GM12878 (cell line): Measurements from ENCODE around the gene CDH8. TPM values are rescaled to one million over a fixed set of nuclear protein-coding genes. Genes with fewer than 3 reads are reported as not detected.

Experiments
- ATAC-seq: fragments of 200-7000 bp; cut with Tn5 transposase; 3 replicates; pipeline ENCODE4 v1.9.1; 2020; ENCODE audit warnings: mild to moderate bottlenecking, moderate library complexity
- BruUV-seq: library from RNA; stranded (reverse); fragments of 400-500 nt; replicated peaks from 2 replicates; lab custom pipeline; 2021; lab: Mats Ljungman, UMichigan
- CTCF ChIA-PET: fragments of 300-600 bp; sonication (Branson Sonifier 250); formaldehyde crosslinking; extraction: SDS; loops from one replicate; lab custom pipeline; 2021; ENCODE audit warnings: inconsistent platforms; lab: Yijun Ruan, JAX
- POLR2A ChIA-PET: fragments of 350-600 bp; formaldehyde crosslinking; extraction: SDS; loops from one replicate; lab custom pipeline; 2021; ENCODE audit warnings: inconsistent platforms; lab: Charles Lee
- RAD21 ChIA-PET: fragments of 300-600 bp; sonication (Branson Sonifier 250); formaldehyde crosslinking; loops from one replicate; lab custom pipeline; 2023; ENCODE audit warnings: antibody characterized with exemption; ENCODE audit not compliant: unreplicated experiment; lab: Charles Lee
- SMC1A ChIA-PET: fragments of 300-600 bp; sonication (Branson Sonifier 250); formaldehyde crosslinking; loops from one replicate; lab custom pipeline; 2023; ENCODE audit not compliant: unreplicated experiment, uncharacterized antibody; lab: Charles Lee
- DNase-seq: peaks from one replicate; pipeline ENCODE4 v3.0.0-alpha.2; 2011; ENCODE audit warnings: low read depth, low spot score
- FAIRE-seq: peaks from 3 replicates; lab custom pipeline; 2011; peaks lifted over from hg19 to GRCh38; lab: Jason Lieb, UNC
- H2AFZ ChIP-seq: 2 replicates; pipeline ENCODE4 v1.6.0; 2011; ENCODE audit warnings: low read depth, low read length, control low read depth; ENCODE audit not compliant: control insufficient read depth
- H3K27ac ChIP-seq: 2 replicates; pipeline ENCODE4 v1.5.1; 2011; ENCODE audit warnings: control low read depth; ENCODE audit not compliant: control insufficient read depth, insufficient read depth
- H3K27me3 ChIP-seq, 2 experiments: replicated peaks in 1 of 2; 2 replicates each; pipeline versions ENCODE4 v1.6.0 to v1.6.1; 2011; ENCODE audit warnings: low read length in 1 of 2; ENCODE audit not compliant: control insufficient read depth in 2 of 2, insufficient read depth in 2 of 2
- H3K36me3 ChIP-seq, 2 experiments: 2 replicates each; pipeline ENCODE4 v1.5.1; 2011; ENCODE audit warnings: low read length in 1 of 2; ENCODE audit not compliant: control insufficient read depth in 2 of 2, insufficient read depth in 2 of 2
- H3K4me1 ChIP-seq: 2 replicates; pipeline ENCODE4 v1.6.1; 2011; ENCODE audit warnings: mild to moderate bottlenecking, low read length, moderate library complexity, mixed read lengths; ENCODE audit not compliant: control insufficient read depth, insufficient read depth
- H3K4me2 ChIP-seq: 2 replicates; pipeline ENCODE4 v1.6.0; 2011; ENCODE audit warnings: control low read depth; ENCODE audit not compliant: control insufficient read depth, insufficient read depth
- H3K4me3 ChIP-seq: fragments of 200-600 bp; sonication (generic); 2 replicates; pipeline ENCODE4 v1.5.1; 2016
- H3K79me2 ChIP-seq: 2 replicates; pipeline ENCODE4 v1.6.0; 2011; ENCODE audit warnings: low read length; ENCODE audit not compliant: control insufficient read depth, insufficient read depth
- H3K9ac ChIP-seq: 2 replicates; pipeline ENCODE4 v1.8.0; 2011; ENCODE audit warnings: low read length, control low read depth, mixed read lengths; ENCODE audit not compliant: control insufficient read depth, insufficient read depth
- H3K9me3 ChIP-seq: replicated peaks from 3 replicates; pipeline ENCODE4 v1.5.1; 2011; ENCODE audit warnings: mild to moderate bottlenecking, low read length; ENCODE audit not compliant: control insufficient read depth, insufficient read depth
- H4K20me1 ChIP-seq: 2 replicates; pipeline ENCODE4 v1.6.0; 2011; ENCODE audit not compliant: control insufficient read depth, insufficient read depth
- BCLAF1 ChIP-seq: fragments of 450-650 bp; IDR thresholded peaks from 2 replicates; pipeline ENCODE4 v1.6.1; 2017; ENCODE audit warnings: antibody characterized with exemption, mild to moderate bottlenecking, moderate library complexity
- CREM ChIP-seq: IDR thresholded peaks from 2 replicates; pipeline ENCODE4 v1.6.1; 2014; ENCODE audit warnings: antibody characterized with exemption, low read depth
- FOXK2 ChIP-seq: fragments of 450-650 bp; IDR thresholded peaks from 2 replicates; pipeline ENCODE4 v1.6.1; 2017; ENCODE audit warnings: mild to moderate bottlenecking, moderate library complexity
- KAT2A ChIP-seq: conservative IDR thresholded peaks from 2 replicates; pipeline ENCODE4 v1.6.1; 2011; ENCODE audit warnings: low read depth, low read length; ENCODE audit not compliant: control insufficient read depth
- NFYB ChIP-seq: IDR thresholded peaks from 2 replicates; pipeline ENCODE4 v1.6.1; 2011; ENCODE audit warnings: low read depth, mild to moderate bottlenecking, low read length, improper control_type of control experiment, moderate library complexity; ENCODE audit not compliant: insufficient read depth
- POLR2AphosphoS5 ChIP-seq: IDR thresholded peaks from 2 replicates; pipeline ENCODE4 v1.6.1; 2011; ENCODE audit warnings: mild to moderate bottlenecking, low read length, inconsistent platforms
- RELB ChIP-seq: fragments of 450-650 bp; IDR thresholded peaks from 2 replicates; pipeline ENCODE4 v1.6.1; 2017; ENCODE audit warnings: low read depth, mild to moderate bottlenecking, moderate library complexity
- REST ChIP-seq: IDR thresholded peaks from 2 replicates; pipeline ENCODE4 v1.6.1; 2012; ENCODE audit warnings: mild to moderate bottlenecking, low read depth, low read length
- RFX5 ChIP-seq: IDR thresholded peaks from 2 replicates; pipeline ENCODE4 v1.6.1; 2011; ENCODE audit warnings: low read depth, low read length, improper control_type of control experiment
- SMAD1 ChIP-seq: fragments of 450-650 bp; IDR thresholded peaks from 2 replicates; pipeline ENCODE4 v1.6.1; 2018; ENCODE audit warnings: mild to moderate bottlenecking, low read depth; ENCODE audit not compliant: partially characterized antibody
- YBX1 ChIP-seq: fragments of 450-650 bp; IDR thresholded peaks from 2 replicates; pipeline ENCODE4 v1.6.1; 2016; ENCODE audit warnings: antibody characterized with exemption
- YY1 ChIP-seq: IDR thresholded peaks from 2 replicates; pipeline ENCODE4 v1.6.1; 2011; ENCODE audit warnings: low read depth, mild to moderate bottlenecking, low read length
- WGBS: methylation state at CpG from one replicate; pipeline ENCODE4 v1.1.6; 2016; ENCODE audit warnings: low lambda C conversion rate; ENCODE audit not compliant: insufficient replicate concordance, insufficient coverage; ENCODE audit errors: missing lambda C conversion rate; 5-methylcytosine and 5-hydroxymethylcytosine counted together
- in situ Hi-C: fragments of 300-500 bp; cut with MboI; formaldehyde crosslinking; loops from 9 replicates; pipeline ENCODE4 v1.14.3; 2018; ENCODE audit warnings: mixed read lengths
- intact Hi-C: fragments of 100-400 bp; cut with micrococcal nuclease; formaldehyde crosslinking; loops from one replicate; pipeline ENCODE4 v1.14.2; 2022; ENCODE audit not compliant: unreplicated experiment
- polyA plus RNA-seq, 11 experiments: library from polyadenylated mRNA; depleted of rRNA in 4 of 11; unstranded in 6 of 11; stranded (reverse) in 5 of 11; fragments of >200 nt; fragmentation: Nextera tagmentation in 4 of 11; fragmentation: Illumina TruSeq in 1 of 11; extraction: Ambion mirVana in 4 of 11; extraction: Trizol in 1 of 11; gene quantifications; 1 replicate in 1 of 11; 2 replicates in 10 of 11; pipeline versions ENCODE4 v1.2.1 to v1.2.3, GENCODE V29; 2011 to 2016; ENCODE audit warnings: inconsistent platforms in 2 of 11, missing spikeins in 2 of 11, low read depth in 1 of 11
- total RNA-seq, 4 experiments: library from RNA; depleted of rRNA in 3 of 4; stranded (reverse); fragments of >200 nt in 3 of 4; fragmentation: Illumina TruSeq in 1 of 4; extraction: Trizol in 1 of 4; gene quantifications; 2 replicates each; pipeline versions ENCODE4 v1.2.1 to v1.2.3, GENCODE V29; 2013 to 2021

Gene CDH8
- total and polyA plus RNA-seq, 10 of the 15 experiments (the other 5 are each of a cell fraction or from before 2014, with no cell fraction given) = 0.13 to 0.68 (median 0.25) TPM; not detected in 3

DNA sequence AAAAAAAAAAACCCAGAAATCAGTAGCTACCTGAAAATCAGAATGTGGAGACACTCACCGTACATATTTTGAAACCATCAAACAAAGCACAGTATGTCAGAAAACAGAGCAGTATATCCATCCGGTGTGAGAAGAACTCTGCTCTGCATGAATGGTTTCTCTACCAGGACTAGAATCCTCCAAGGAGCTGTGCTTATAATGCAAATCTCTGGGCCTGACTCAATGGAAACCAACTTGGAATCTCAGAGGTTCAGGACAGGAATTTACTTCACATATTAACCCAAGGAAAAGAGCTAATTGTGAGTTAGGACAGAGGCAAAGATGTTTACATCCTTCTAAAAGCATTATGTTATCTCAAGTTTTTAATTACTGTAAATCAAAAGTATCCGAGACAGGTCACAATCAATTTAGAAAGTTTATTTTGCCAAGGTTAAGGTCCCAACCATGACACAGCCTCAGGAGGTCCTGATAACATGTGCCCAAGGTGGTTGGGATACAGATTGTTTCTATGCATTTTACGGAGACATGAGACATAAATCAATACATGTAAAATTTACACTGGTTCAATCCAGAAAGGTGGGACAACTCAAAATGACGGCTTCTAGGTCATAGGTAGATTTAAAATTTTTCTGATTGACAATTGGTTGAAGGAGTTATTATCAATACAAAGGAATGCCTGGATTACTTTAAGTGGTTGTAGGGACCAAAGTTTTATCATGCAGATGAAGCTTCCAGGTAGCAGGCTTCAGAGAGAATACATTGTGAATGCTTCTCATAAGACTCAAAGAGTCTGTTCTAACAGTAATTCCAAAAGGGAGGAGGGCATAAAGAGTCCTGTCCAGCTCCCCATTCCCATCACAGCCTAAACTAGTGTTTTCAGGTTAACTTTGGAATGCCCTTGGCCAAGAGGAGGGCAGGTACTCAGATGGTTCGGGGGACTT lies 164.1 kb downstream of the CDH8 start:
- intact Hi-C loops = no loop called here
- 57% methylated on average over 6 of the region's 6 CpGs for WGBS
- RAD21 ChIA-PET = no interaction called here
- no peak for TF ChIP-seq KAT2A
- TF ChIP-seq SMAD1 = no peak
- TF ChIP-seq RFX5 = no peak
- no peak for TF ChIP-seq YY1
- no peak for TF ChIP-seq POLR2AphosphoS5
- TF ChIP-seq BCLAF1 = no peak
- TF ChIP-seq FOXK2 = no peak
- TF ChIP-seq REST = no peak
- no peak for TF ChIP-seq CREM
- TF ChIP-seq NFYB = no peak
- no peak for TF ChIP-seq YBX1
- no peak for TF ChIP-seq RELB

More for the DNA sequence above, 164.1 kb downstream of the CDH8 start:
- Histone ChIP-seq H4K20me1 (no peaks in the 10 kb centered on the region), H3K27ac (no peak overlapping the region), H3K36me3 (no peaks in the 10 kb centered on the region), H3K79me2 (no peaks in the 10 kb centered on the region), H2AFZ (no peak overlapping the region), H3K27me3 (no peaks in the 10 kb centered on the region), H3K9me3 (no peaks in the 10 kb centered on the region), H3K4me1 (no peaks in the 10 kb centered on the region), H3K9ac (no peak overlapping the region), H3K4me3 (no peak overlapping the region), H3K4me2 (no peak overlapping the region)
- FAIRE-seq = no peak
- CTCF ChIA-PET = no interaction called here
- DNase-seq = no peak
- ATAC-seq = no peak
- POLR2A ChIA-PET = no interaction called here
- no TSS peak for BruUV-seq
- SMC1A ChIA-PET = no interaction called here
- in situ Hi-C loops = no loop called here
